ENCODE measurements around the gene TLCD4. TPM values are rescaled to one million over a fixed set of nuclear protein-coding genes. Genes with fewer than 3 reads are reported as not detected.

Gene TLCD4
- total and polyA plus RNA-seq, 10 of the 15 experiments (the other 5 are each of a cell fraction or from before 2014, with no cell fraction given): under 0.01 to 0.10 (median 0.04) TPM; not detected in 5

GRCh38 chr1:95118067-95118499, 928 bp downstream of the TLCD4 start:
- H3K9me3 ChIP-seq (replicated peaks; ENCODE audit: control insufficient read depth, insufficient read depth, low read length): no peaks in the 10 kb centered on the region
- ATAC-seq (no peak), FAIRE-seq (no peak), DNase-seq (ENCODE audit: low read depth, low spot score) (no peak)
- RAD21 ChIA-PET (ENCODE audit: unreplicated experiment): no interaction called here
- no peak overlapping the region; the same call in 1 of the 2 replicates for H3K9ac ChIP-seq (ENCODE audit: control insufficient read depth, insufficient read depth, low read length)
- POLR2A ChIA-PET: no interaction called here
- no peak overlapping the region for H3K27ac ChIP-seq (ENCODE audit: control insufficient read depth, insufficient read depth)
- intact Hi-C loops (cut with micrococcal nuclease; ENCODE audit: unreplicated experiment): no loop called here
- TF ChIP-seq PKNOX1 (IDR thresholded peaks at IDR 0.05) (no peak), EZH2 (IDR thresholded peaks at IDR 0.05; ENCODE audit: borderline replicate concordance, control insufficient read depth, low read depth, low read length) (0 out of 2 replicates have a peak, but pooled peaks have one; percentile 68)
- no peaks in the 10 kb centered on the region for H3K79me2 ChIP-seq (ENCODE audit: control insufficient read depth, insufficient read depth, low read length)
- H2AFZ ChIP-seq (ENCODE audit: control insufficient read depth, low read depth, low read length): no peak overlapping the region
- no peaks in the 10 kb centered on the region for H3K36me3 ChIP-seq (ENCODE audit: control insufficient read depth in 2 of 2, insufficient read depth in 2 of 2, low read length in 1 of 2)
- CTCF ChIA-PET: interaction anchor here (0.9 kb wide), 1 partner anchor 283 kb away, joined by 3 read pairs; no protein-coding TSS in a partner anchor
- in situ Hi-C loops (cut with MboI): no loop called here
- WGBS (ENCODE audit: insufficient coverage, insufficient replicate concordance, low lambda C conversion rate, missing lambda C conversion rate): 43% methylated on average over 10 of the region's 10 CpGs
- H4K20me1 ChIP-seq (ENCODE audit: control insufficient read depth, insufficient read depth): no peaks in the 10 kb centered on the region
- H3K4me3 ChIP-seq: no peak overlapping the region
- H3K4me1 ChIP-seq (ENCODE audit: control insufficient read depth, insufficient read depth, low read length): no peaks in the 10 kb centered on the region
- SMC1A ChIA-PET (ENCODE audit: uncharacterized antibody, unreplicated experiment): no interaction called here
- peak overlapping the region; percentile 93; the same call in 1 of the 2 replicates for H3K4me2 ChIP-seq (ENCODE audit: control insufficient read depth, insufficient read depth)
- H3K27me3 ChIP-seq (replicated peaks in 1 of 2; ENCODE audit: control insufficient read depth in 2 of 2, insufficient read depth in 2 of 2, low read length in 1 of 2): peaks cover 3 to 6% of the 10 kb centered on the region in 2 experiments
- no TSS peak for BruUV-seq (replicated peaks)

GRCh38 chr1:95118710-95119109, 1.6 kb downstream of the TLCD4 start:
- intact Hi-C loops (cut with micrococcal nuclease; ENCODE audit: unreplicated experiment): no loop called here
- DNase-seq (ENCODE audit: low read depth, low spot score) (no peak), FAIRE-seq (no peak), ATAC-seq (no peak)
- H3K4me1 ChIP-seq (ENCODE audit: control insufficient read depth, insufficient read depth, low read length): no peaks in the 10 kb centered on the region
- H3K36me3 ChIP-seq (ENCODE audit: control insufficient read depth in 2 of 2, insufficient read depth in 2 of 2, low read length in 1 of 2): no peaks in the 10 kb centered on the region
- H2AFZ ChIP-seq (ENCODE audit: control insufficient read depth, low read depth, low read length): no peak overlapping the region
- no peaks in the 10 kb centered on the region for H3K9me3 ChIP-seq (replicated peaks; ENCODE audit: control insufficient read depth, insufficient read depth, low read length)
- no peak overlapping the region for H3K4me3 ChIP-seq
- 74% methylated on average over 6 of the region's 6 CpGs for WGBS (ENCODE audit: insufficient coverage, insufficient replicate concordance, low lambda C conversion rate, missing lambda C conversion rate)
- TF ChIP-seq ZNF24 (IDR thresholded peaks at IDR 0.05) (no peak), NFYB (IDR thresholded peaks at IDR 0.05; ENCODE audit: insufficient read depth, low read depth, low read length) (no peak), E4F1 (IDR thresholded peaks at IDR 0.05; ENCODE audit: borderline replicate concordance, partially characterized antibody) (no peak), MTA3 (IDR thresholded peaks at IDR 0.05; ENCODE audit: borderline replicate concordance, low read length) (no peak), ETV6 (conservative IDR thresholded peaks at IDR 0.05 in 1 of 2, IDR thresholded peaks at IDR 0.05 in 1 of 2; ENCODE audit: borderline replicate concordance in 1 of 2, low read depth in 1 of 2) (no peak), ZNF217 (IDR thresholded peaks at IDR 0.05) (no peak), YBX1 (IDR thresholded peaks at IDR 0.05) (no peak), IKZF2 (IDR thresholded peaks at IDR 0.05) (no peak), TCF7 (IDR thresholded peaks at IDR 0.05; ENCODE audit: borderline replicate concordance) (no peak), TBL1XR1 (IDR thresholded peaks at IDR 0.05; ENCODE audit: low read depth, low read length) (no peak), PAX5 (IDR thresholded peaks at IDR 0.05; ENCODE audit: borderline replicate concordance, low read depth, low read length) (no peak), LARP7 (IDR thresholded peaks at IDR 0.05) (no peak)
- no peaks in the 10 kb centered on the region for H4K20me1 ChIP-seq (ENCODE audit: control insufficient read depth, insufficient read depth)
- H3K79me2 ChIP-seq (ENCODE audit: control insufficient read depth, insufficient read depth, low read length): no peaks in the 10 kb centered on the region
- ChIA-PET CTCF (no interaction called here), RAD21 (ENCODE audit: unreplicated experiment) (no interaction called here), SMC1A (ENCODE audit: uncharacterized antibody, unreplicated experiment) (no interaction called here), POLR2A (no interaction called here)
- in situ Hi-C loops (cut with MboI): no loop called here
- H3K27ac ChIP-seq (ENCODE audit: control insufficient read depth, insufficient read depth): no peak overlapping the region
- BruUV-seq (replicated peaks): no TSS peak
- H3K27me3 ChIP-seq (replicated peaks in 1 of 2; ENCODE audit: control insufficient read depth in 2 of 2, insufficient read depth in 2 of 2, low read length in 1 of 2): peaks cover 3 to 6% of the 10 kb centered on the region in 2 experiments
- no peak overlapping the region for H3K4me2 ChIP-seq (ENCODE audit: control insufficient read depth, insufficient read depth)
- no peak overlapping the region for H3K9ac ChIP-seq (ENCODE audit: control insufficient read depth, insufficient read depth, low read length)

Data from GM12878 (cell line).